Central memory CD8-positive, alpha-beta T cell (primary cell): Measurements from ENCODE around the gene ARHGAP22.

Source experiments
- ATAC-seq: fragments of 150-1000 bp; cut with Tn5 transposase; replicated peaks from 2 replicates; pipeline ENCODE4 v1.10.0; 2022; ENCODE audit warnings: mild to moderate bottlenecking, moderate FRiP score, moderate number of reproducible peaks; ENCODE audit not compliant: poor library complexity, severe bottlenecking; ENCODE audit errors: extremely low read depth
- DNase-seq, 2 donors: peaks; one replicate each; pipeline ENCODE4 v3.0.0; 2021; ENCODE audit warnings: low spot score in 2 of 2
- H3K27ac Mint-ChIP-seq: one replicate; pipeline ENCODE4 v1.8.0; 2022; ENCODE audit warnings: low read depth, mild to moderate bottlenecking, moderate library complexity, mixed read lengths
- H3K27me3 Mint-ChIP-seq: one replicate; pipeline ENCODE4 v1.8.0; 2022; ENCODE audit warnings: mixed read lengths
- H3K36me3 Mint-ChIP-seq: one replicate; pipeline ENCODE4 v1.8.0; 2022; ENCODE audit warnings: mild to moderate bottlenecking, moderate library complexity, mixed read lengths; ENCODE audit not compliant: insufficient read depth
- H3K4me1 Mint-ChIP-seq: one replicate; pipeline ENCODE4 v1.8.0; 2022; ENCODE audit warnings: mixed read lengths
- H3K4me3 Mint-ChIP-seq: one replicate; pipeline ENCODE4 v1.8.0; 2022; ENCODE audit warnings: mild to moderate bottlenecking, moderate library complexity, mixed read lengths
- H3K9me3 Mint-ChIP-seq: one replicate; pipeline ENCODE4 v1.8.0; 2022; ENCODE audit warnings: mixed read lengths

Gene ARHGAP22

DNA sequence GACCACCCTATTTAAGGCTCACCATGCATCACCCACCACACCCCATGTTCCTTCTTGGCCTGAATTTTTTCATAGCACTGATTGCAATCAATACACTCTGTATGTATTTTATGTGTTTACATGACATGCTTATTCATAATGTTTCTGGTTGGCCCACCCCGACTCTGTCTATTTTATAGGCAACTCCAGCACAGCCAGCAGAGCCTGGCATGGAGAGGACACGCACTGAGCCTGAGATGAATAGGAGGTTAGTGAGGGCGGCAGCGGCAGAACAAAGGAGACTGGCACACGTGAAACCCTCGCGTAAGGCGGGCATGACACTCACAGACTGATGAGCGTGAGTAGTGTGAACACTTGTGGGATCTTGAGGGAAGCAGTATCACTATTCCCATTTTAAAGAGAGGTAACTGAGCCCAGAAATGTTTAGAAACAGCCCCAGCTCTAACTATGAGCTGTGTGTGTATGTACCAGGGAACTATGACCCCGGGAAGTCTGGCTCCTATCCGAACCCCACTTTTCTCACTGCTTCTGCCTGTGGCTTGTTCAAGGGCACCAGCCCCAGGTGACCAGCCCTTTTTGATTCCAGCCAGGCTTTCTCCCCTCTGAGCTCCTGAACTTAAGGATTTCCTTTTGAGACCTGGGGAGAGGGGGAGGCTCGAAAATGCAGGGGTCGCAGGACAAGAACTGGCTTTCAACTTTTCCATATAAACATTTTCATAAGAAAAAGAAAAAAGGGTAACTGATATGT lies 113.3 kb downstream of the ARHGAP22 start:
- Mint-ChIP-seq H3K27me3 (peaks cover 55% of the 10 kb centered on the region), H3K9me3 (no peaks in the 10 kb centered on the region), H3K4me1 (peaks cover 6% of the 10 kb centered on the region), H3K36me3 (peaks cover 1% of the 10 kb centered on the region), H3K4me3 (no peak overlapping the region), H3K27ac (no peak overlapping the region)
- DNase-seq (no peak), ATAC-seq (no peak)

GRCh38 chr10:48490946-48491345 lies 113.9 kb downstream of the ARHGAP22 start:
- DNase-seq (no peak), ATAC-seq (no peak)
- H3K27me3 Mint-ChIP-seq: peaks cover 53% of the 10 kb centered on the region
- H3K9me3 Mint-ChIP-seq: no peaks in the 10 kb centered on the region
- H3K27ac Mint-ChIP-seq: no peak overlapping the region
- H3K4me1 Mint-ChIP-seq: peaks cover 6% of the 10 kb centered on the region
- peaks cover 1% of the 10 kb centered on the region for H3K36me3 Mint-ChIP-seq
- no peak overlapping the region for H3K4me3 Mint-ChIP-seq

- no peak overlapping the region for H3K27ac Mint-ChIP-seq
- no peak overlapping the region for H3K4me3 Mint-ChIP-seq
- no peak for ATAC-seq
- H3K4me1 Mint-ChIP-seq: peaks cover 6% of the 10 kb centered on the region
- DNase-seq: no peak
- peaks cover 57% of the 10 kb centered on the region for H3K27me3 Mint-ChIP-seq
- peaks cover 1% of the 10 kb centered on the region for H3K36me3 Mint-ChIP-seq
- no peaks in the 10 kb centered on the region for H3K9me3 Mint-ChIP-seq
Measured at GRCh38 chr10:48490571-48490940, 114.3 kb downstream of the ARHGAP22 start.

DNA sequence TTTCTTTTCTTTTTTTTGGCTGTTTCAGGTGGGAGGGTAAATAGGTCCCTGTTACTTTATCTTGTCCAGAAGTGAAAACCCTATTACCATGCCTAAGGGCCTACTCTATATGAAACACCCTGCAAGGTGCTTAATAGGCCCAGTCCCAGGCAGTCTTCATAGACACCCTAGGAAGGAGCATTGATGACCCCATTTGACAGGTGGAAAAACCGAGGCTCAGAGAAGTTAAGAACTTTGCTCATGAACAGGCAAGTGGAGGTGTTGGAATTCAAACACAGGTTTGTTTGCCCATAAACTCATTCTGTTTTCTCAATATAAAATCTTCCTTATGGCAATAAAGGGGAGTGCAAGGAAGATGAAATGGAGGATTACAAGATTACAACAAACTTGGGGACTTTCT lies 115.8 kb downstream of the ARHGAP22 start:
- no peak for ATAC-seq
- peaks cover 55% of the 10 kb centered on the region for H3K27me3 Mint-ChIP-seq
- no peak for DNase-seq

DNA sequence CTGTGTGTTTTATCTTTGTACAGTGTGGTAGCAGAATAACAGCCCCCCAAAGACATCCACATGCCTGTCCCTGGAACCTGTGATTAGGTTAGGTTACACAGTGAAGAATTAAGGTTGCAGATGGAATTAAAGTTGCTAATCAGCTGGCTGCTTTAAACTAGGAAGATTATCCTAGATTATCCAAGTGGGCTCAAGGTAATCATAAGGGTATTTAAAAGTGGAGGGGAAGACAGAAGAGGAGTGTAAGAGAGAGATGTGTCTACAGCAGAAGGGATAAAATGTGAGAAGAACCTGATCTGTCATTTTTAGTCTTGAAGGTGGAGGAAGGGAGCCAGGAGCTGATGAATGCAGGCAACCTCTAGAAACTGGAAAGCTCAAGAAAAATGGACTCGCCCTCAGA lies 117.6 kb downstream of the ARHGAP22 start:
- Mint-ChIP-seq H3K27me3 (peaks cover 55% of the 10 kb centered on the region), H3K4me1 (no peaks in the 10 kb centered on the region), H3K9me3 (no peaks in the 10 kb centered on the region), H3K4me3 (no peak overlapping the region), H3K36me3 (peaks cover 1% of the 10 kb centered on the region), H3K27ac (no peak overlapping the region)
- ATAC-seq (no peak), DNase-seq (no peak)

More for the DNA sequence above, 115.8 kb downstream of the ARHGAP22 start:
- H3K36me3 Mint-ChIP-seq: peaks cover 1% of the 10 kb centered on the region
- no peak overlapping the region for H3K4me3 Mint-ChIP-seq
- no peaks in the 10 kb centered on the region for H3K9me3 Mint-ChIP-seq
- H3K4me1 Mint-ChIP-seq: no peaks in the 10 kb centered on the region
- H3K27ac Mint-ChIP-seq: no peak overlapping the region

DNA sequence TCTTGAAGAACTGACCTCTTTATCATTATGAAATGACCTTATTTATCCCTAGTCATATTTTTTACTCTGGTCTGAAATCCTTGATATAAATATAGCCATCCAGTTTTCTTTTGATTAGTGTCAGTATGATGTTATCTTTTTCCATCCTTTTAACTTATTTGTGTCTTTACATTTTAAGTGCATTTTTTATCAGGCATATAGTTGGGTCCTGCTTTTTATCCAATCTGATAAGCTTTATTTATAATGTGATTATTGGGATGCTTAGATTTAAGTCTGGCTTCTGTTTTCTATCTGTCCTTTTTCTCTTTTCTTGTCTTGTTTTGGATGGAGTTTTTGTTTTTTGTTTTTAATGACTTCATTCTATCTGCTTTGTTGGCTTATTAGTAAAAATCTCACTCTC lies 119.2 kb downstream of the ARHGAP22 start:
- peaks cover 48% of the 10 kb centered on the region for H3K27me3 Mint-ChIP-seq
- DNase-seq: no peak

DNA sequence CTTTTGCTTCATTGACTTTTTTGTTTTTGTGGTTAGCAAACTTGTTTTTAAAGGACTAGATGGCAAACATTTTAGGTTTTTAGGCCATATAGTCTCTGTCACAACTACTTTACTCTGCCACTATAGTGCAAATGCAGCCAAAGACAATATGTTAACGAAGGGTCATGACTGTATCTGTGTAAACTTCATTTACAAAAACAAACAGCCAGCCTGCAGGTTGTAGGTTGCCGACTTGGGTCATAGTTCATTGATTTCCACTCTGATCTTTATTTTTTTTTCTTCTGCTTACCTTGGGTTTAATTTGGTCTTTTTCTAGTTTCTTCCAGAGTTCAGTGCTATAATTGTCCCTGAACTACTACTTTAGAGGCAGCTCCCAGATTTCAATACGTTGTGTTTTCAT lies 120.0 kb downstream of the ARHGAP22 start:
- ATAC-seq (no peak), DNase-seq (no peak)
- Mint-ChIP-seq H3K36me3 (no peaks in the 10 kb centered on the region), H3K4me1 (no peaks in the 10 kb centered on the region), H3K27me3 (peaks cover 50% of the 10 kb centered on the region), H3K4me3 (no peak overlapping the region), H3K9me3 (no peaks in the 10 kb centered on the region), H3K27ac (no peak overlapping the region)

More for the DNA sequence above, 119.2 kb downstream of the ARHGAP22 start:
- Mint-ChIP-seq H3K36me3 (no peaks in the 10 kb centered on the region), H3K27ac (no peak overlapping the region), H3K4me1 (no peaks in the 10 kb centered on the region), H3K4me3 (no peak overlapping the region), H3K9me3 (no peaks in the 10 kb centered on the region)
- no peak for ATAC-seq

GRCh38 chr10:48482207-48482606 lies 122.7 kb downstream of the ARHGAP22 start:
- ATAC-seq (no peak), DNase-seq (no peak)
- H3K27ac Mint-ChIP-seq: no peak overlapping the region
- H3K4me1 Mint-ChIP-seq: no peaks in the 10 kb centered on the region
- no peaks in the 10 kb centered on the region for H3K36me3 Mint-ChIP-seq
- H3K27me3 Mint-ChIP-seq: peaks cover 69% of the 10 kb centered on the region
- H3K9me3 Mint-ChIP-seq: no peaks in the 10 kb centered on the region
- H3K4me3 Mint-ChIP-seq: no peak overlapping the region

DNA sequence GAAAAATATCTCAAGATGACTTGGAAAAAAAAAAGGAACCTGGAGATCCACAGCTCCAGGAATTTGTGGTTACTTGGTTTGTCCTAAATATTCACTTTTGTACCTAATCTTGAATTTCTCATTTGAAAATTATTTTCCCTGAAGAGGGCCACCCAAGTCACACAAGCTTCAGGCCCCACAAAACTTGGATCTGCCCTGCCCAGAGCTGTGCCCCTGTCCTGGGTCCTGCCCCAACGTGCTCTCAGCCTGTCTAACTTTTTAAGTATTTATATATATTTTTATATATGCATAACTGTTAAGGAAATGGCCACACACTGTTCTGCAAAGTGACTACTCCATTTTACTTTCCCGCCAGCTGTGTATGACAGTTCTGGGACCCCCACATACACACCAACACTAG lies 123.5 kb downstream of the ARHGAP22 start:
- Mint-ChIP-seq H3K4me3 (no peak overlapping the region), H3K4me1 (no peaks in the 10 kb centered on the region), H3K36me3 (no peaks in the 10 kb centered on the region), H3K9me3 (no peaks in the 10 kb centered on the region), H3K27me3 (peaks cover 72% of the 10 kb centered on the region), H3K27ac (no peak overlapping the region)
- no peak for DNase-seq
- ATAC-seq: no peak

DNA sequence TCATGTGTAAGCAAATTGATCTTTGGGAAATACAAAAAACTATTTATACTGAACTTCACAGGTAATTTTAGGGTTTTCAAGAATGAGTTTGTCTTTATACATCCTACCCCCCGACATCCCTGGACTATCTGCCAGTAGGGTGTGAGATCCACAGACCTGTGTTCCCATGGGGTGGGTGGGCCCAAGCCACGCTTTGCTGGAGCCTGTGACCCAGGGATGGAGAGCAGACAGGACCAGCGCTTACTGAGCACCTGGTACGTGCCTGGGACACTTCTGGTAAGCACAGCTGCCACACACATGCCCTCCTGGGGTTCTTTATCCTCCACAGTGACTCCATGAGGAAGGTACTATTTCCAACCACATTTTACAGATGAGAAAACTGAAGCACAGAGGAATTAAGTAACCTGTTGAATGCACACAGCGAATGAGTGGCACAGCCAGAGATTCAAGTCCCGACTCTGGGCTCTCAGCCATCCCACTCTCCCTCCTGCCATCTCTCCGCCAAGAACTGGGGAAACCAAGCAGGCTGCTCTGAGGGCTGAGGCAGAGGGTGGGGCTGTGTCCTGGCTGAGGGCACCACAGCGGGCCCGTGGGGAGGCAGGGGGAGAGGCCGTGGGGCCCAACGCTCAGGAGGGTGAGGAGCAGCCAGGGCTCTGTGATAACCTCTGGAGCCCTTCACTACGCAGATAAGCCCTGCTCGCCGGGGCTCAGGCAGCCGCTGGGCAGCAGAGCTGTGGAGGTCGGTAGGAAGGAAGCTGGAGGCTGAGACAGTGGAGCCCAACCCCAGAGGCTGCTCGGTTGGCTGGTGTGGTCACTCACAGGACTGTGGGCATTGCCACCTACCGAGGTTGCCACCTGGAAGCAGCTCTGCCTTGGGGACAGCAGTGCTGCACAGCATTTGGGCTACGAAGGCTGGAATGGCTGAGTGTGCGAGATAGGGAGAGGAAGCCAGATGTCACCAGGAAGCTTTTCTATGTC lies 124.2 kb downstream of the ARHGAP22 start:
- H3K4me3 Mint-ChIP-seq: no peak overlapping the region
- ATAC-seq (no peak), DNase-seq (no peak)
- H3K4me1 Mint-ChIP-seq: no peaks in the 10 kb centered on the region
- H3K27ac Mint-ChIP-seq: no peak overlapping the region
- peaks cover 73% of the 10 kb centered on the region for H3K27me3 Mint-ChIP-seq
- no peaks in the 10 kb centered on the region for H3K9me3 Mint-ChIP-seq
- H3K36me3 Mint-ChIP-seq: no peaks in the 10 kb centered on the region

- H3K36me3 Mint-ChIP-seq: no peaks in the 10 kb centered on the region
- no peaks in the 10 kb centered on the region for H3K4me1 Mint-ChIP-seq
- H3K9me3 Mint-ChIP-seq: no peaks in the 10 kb centered on the region
- ATAC-seq: no peak
- H3K4me3 Mint-ChIP-seq: no peak overlapping the region
- H3K27me3 Mint-ChIP-seq: peaks cover 62% of the 10 kb centered on the region
- DNase-seq: no peak
- no peak overlapping the region for H3K27ac Mint-ChIP-seq
Measured at GRCh38 chr10:48478980-48479811, 125.7 kb downstream of the ARHGAP22 start.

DNA sequence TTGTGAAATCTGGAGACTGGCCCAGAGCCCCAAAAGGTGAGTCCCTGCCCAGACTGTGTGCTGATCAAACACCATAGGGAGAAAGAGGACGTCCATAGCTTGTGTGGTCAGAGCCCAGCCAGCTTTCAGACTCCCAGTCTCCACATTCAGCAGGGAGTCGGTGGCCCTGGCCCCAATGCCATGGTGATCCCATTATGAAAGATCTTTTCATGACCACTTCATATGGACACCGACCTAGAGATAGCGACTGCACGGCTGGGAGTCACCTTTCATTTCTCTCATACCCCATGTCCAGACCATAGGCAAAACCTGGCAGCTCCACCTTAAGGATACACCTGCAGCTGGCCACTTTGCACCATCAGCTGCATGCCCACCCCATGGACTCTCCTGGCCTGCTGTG lies 126.4 kb downstream of the ARHGAP22 start:
- Mint-ChIP-seq H3K4me1 (no peaks in the 10 kb centered on the region), H3K4me3 (no peak overlapping the region), H3K36me3 (no peaks in the 10 kb centered on the region), H3K27ac (no peak overlapping the region), H3K27me3 (peaks cover 56% of the 10 kb centered on the region), H3K9me3 (no peaks in the 10 kb centered on the region)
- ATAC-seq (no peak), DNase-seq (no peak)
